Epithelial cell of prostate (primary cell): Measurements from ENCODE around the gene MBOAT1.

Experiments used
- DNase-seq: peaks from one replicate; pipeline ENCODE4 v3.0.0-alpha.2; 2011; ENCODE audit warnings: low read depth, low spot score
- H3K27ac ChIP-seq: fragments of 450-650 bp; 2 replicates; pipeline ENCODE4 v1.5.1; 2017; ENCODE audit warnings: mild to moderate bottlenecking

The MBOAT1 gene

DNA sequence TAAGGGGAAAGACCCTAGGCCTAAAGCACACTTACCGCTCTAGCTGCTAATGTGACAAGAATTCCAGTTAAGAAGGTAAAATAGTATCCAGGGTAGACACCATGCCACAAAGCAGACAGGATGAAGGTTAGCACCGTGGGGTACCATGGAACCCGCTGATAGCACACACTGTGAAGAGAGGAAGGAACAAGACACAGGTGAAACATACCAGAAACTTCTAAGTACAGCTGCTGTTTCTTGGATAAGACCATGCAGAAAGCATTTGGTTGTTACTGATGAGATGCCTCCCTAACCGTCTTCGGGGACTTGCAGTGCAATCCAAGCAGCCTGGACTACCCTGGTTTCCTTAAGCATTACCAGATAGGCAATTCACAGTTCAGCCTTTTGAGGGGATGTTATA, 99.4 kb downstream of the MBOAT1 start:
- DNase-seq: no peak
- H3K27ac ChIP-seq: no peak overlapping the region

- no peak overlapping the region for H3K27ac ChIP-seq
- DNase-seq: no peak
Measured at GRCh38 chr6:20112241-20112640, 100.0 kb downstream of the MBOAT1 start.

DNA sequence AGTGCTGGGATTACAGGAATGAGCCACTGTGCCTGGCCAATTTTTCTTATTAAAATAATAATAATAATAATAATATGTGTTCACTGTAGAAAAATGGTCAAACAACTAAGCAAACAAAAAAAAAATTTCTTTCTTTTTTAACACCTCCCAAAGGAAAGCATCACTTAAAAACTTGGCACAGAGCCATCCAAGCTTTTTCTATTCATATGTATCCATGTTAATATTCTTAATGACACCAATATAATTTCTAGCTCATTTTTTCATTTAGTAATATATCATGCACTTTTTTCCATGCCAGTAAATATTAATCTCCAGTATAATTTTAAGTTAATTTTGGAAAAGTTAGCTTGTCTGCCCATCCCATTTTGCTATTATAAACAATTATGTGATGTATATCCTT, 101.8 kb downstream of the MBOAT1 start:
- no peak for DNase-seq
- H3K27ac ChIP-seq: no peak overlapping the region

GRCh38 chr6:20109526-20109925, 102.7 kb downstream of the MBOAT1 start:
- no peak for DNase-seq
- no peak overlapping the region for H3K27ac ChIP-seq

DNA sequence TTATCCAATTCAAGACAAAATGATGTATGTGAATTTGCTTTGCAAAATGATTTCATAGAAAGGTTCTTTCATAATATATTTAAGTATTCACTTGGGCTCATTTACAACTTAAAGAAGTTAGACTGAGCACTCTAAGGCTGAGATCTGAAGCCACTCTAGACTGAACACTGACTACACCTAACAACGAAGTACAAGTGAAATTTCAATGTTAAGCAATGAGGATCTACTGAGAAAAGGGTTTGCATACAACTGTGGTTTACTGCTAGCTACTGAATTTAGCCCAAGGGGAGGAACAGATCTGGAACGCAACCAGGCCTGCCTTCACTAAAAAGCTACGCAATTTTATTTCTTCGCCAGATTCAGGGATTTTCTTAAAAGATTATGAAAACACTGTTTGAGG, 106.4 kb downstream of the MBOAT1 start:
- no peak for DNase-seq
- no peak overlapping the region for H3K27ac ChIP-seq

DNA sequence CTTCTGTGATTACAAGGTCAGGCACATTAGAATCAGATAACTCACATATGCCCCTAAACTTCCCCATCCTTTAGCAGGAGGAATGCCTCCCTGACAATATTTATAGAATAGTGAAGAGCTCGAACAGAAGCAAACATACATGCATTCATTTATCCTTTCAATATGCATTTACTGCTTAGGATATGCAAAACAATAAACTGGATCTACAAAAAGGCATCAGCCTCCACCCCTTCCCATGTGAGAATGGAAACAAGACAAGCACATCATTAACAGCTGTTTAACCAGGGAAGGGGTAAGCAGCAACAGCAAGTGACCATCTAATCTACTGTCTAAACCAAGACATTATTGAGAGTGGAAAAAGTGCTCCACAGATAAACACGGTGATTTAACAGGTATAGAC, 107.6 kb downstream of the MBOAT1 start:
- no peak for DNase-seq
- H3K27ac ChIP-seq: no peak overlapping the region

DNA sequence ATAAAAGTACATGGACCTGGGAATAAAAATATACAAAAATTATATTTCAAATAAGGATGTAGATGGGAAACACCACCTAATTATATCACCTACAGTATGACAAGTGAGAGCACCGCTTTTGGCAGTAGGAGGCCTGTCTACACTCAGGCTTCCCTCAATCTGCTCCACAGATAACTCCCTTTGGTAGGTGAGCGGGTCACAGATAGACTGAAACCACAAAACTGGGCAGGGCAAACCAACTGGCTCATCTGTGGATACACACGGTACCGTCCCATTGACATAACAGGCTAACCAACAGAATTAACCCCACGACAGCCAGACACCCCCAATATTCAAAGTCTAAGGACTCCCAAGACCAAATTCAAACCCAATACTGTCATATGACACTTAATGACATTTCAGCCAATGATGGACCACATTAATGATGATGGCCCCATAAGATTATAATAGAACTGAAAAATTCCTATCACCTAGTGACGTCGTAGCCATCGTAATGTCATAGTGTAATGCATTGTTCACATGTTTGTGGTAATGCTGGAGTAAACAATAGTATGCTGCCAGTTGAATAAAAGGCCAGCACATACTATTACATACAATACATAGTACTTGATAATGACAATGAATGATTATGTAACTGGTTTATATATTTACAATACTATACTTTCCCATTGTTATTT, 109.7 kb downstream of the MBOAT1 start:
- no peak overlapping the region for H3K27ac ChIP-seq
- no peak for DNase-seq

DNA sequence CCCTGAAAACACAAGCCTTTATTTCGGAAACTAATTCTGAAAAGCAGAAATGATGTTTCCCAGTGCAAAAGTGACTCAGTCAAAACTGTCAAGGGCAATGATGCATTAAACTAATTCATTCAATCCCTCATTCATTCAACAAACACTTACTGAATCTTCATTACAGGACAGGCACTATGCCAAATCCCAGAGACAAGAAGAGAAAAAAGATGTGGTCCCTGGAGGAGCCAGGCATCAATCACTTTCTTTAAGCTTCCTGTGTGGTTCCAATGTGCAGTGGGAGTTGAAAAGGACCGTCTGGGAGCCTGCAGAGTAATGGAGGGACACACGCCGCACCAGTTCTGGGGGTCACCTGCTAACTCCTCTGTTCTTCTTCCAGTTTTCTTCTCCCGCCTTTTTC, 113.1 kb downstream of the MBOAT1 start:
- DNase-seq: no peak

DNA sequence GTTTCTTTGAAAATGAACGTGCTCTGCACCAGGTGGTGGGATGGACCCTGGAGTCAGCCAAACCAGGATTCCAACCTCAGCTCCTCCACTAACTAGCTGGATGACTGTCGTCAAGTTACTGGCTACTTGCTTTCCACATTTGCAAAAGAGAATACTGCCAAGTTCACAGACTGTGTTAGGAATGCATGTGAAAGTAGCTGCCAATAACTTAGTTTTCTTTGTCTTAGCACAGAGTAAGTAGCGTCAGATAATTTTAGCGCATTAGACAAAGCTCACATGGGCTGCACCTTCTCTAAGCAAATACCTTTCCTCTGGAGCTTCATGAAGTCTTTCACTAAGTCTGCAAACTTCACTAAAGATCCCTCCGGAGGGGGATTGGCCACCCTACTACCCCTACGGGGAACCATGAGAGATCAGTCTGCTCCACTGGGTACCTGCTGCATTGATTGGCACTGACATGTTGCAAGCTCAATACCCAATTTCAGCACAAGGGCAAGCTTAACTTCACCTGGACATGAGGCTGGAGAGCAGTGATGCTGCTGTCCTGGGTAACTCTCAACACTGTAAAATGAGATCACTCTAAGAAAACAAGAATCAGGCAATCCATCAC, 113.9 kb downstream of the MBOAT1 start:
- no peak for DNase-seq
- no peak overlapping the region for H3K27ac ChIP-seq

More for the DNA sequence above, 113.1 kb downstream of the MBOAT1 start:
- H3K27ac ChIP-seq: no peak overlapping the region

DNA sequence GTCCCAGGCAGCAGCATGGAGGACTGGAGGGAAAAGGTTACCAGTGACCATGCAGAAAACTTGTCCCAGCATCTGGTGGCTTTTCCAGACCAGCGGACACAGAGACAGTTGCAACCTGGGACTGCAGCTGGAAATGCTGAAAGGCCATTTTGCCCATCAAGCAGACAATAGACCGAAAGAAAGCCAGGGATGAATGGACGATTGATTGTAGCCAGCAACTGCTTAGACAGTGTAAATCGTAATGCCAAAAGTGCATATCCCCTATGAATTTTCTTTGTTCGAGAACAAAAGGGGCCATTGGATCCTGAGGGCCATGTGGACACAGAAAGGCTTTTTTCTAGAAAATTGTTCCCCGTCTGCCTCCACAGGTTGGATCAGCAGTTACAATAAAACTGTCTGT, 115.7 kb downstream of the MBOAT1 start:
- no peak overlapping the region for H3K27ac ChIP-seq
- no peak for DNase-seq

DNA sequence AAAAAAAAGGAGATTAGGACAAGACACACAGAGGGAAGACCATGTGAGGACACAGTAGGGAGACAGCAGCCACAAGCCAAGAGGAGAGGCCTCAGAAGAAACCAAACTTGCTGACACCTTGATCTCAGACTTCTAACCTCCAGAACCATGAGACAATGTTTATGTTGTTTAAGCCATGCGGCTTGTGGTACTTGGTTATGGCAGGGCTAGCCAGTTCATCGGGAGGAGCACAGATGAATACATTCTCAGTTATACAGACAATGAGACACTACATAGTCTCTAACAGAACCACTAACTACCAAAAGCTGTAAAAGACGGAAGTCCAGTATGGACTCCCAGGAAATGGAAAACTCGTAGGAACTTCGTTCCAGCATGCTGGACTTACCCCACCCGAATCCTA, 116.8 kb downstream of the MBOAT1 start:
- DNase-seq: no peak
- H3K27ac ChIP-seq: no peak overlapping the region

- no peak for DNase-seq
- no peak overlapping the region for H3K27ac ChIP-seq
Measured at GRCh38 chr6:20092071-20092566, 120.2 kb downstream of the MBOAT1 start.

DNA sequence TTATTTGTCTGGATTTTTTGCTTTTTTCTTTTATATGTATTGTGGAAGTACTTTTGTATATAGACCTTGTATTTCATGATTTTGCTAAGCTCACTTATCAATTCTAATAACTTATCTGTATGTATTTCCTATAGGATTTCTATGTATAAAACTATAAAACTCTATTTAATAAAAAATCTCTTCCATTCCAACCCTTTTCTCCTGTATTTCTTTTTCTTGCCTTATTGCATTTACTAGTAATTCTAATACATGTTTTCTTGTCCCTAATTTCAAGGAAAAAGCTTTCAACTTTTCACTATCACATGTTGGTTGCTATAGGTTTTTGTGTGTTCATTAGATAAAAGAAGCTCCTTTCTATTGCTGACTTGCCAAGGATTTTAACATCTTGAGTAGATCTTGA, 125.3 kb downstream of the MBOAT1 start:
- no peak overlapping the region for H3K27ac ChIP-seq
- DNase-seq: no peak

GRCh38 chr6:20085817-20086216, 126.5 kb downstream of the MBOAT1 start:
- no peak overlapping the region for H3K27ac ChIP-seq
- no peak for DNase-seq

GRCh38 chr6:20084411-20084810, 127.9 kb downstream of the MBOAT1 start:
- H3K27ac ChIP-seq: no peak overlapping the region
- DNase-seq: no peak

GRCh38 chr6:20071998-20072397, 140.3 kb downstream of the MBOAT1 start:
- no peak overlapping the region for H3K27ac ChIP-seq
- no peak for DNase-seq

DNA sequence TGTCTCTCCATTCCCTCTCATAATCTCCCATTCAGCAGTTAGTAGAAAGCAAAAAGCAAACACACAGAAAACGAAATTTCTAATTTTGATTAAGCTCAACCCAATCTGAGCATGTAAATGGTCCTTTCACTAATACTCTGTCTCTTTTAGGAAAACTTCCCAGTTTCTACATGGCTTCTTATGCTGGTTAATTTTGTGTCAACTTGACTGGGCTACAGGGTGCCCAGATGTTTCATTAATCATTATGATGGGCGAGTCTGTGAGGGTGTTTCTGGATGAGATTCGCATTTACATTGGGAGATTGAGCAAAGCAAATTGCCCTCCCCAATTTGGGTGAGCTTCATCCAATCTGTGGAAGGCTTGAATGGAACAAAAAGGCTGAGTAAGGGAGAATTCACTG, 142.2 kb downstream of the MBOAT1 start:
- DNase-seq: no peak
- no peak overlapping the region for H3K27ac ChIP-seq

DNA sequence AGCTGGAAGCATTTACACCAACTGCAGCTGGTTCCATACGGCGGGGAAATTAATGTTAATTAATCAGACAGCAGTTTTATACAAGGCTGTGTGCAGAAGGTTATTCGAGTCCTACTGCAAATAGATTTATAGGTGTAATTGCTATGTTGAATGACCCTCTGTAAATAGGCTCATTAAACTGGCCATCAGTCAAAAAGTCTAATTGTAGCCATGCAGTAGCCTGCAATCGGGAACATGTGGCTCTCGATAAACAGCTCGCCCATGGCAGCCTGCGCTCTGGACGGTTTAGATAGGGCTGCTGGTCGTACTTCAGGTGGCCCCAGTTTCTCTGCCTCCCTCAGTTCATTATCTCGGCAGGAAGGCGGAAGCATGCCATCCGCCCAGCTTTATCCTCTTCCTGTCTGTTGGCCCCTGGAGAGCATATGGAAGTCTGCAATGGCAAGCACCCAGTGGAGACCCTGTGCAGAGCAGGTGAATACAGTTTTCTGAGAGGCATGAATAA, 143.2 kb downstream of the MBOAT1 start:
- no peak for DNase-seq
- no peak overlapping the region for H3K27ac ChIP-seq

DNA sequence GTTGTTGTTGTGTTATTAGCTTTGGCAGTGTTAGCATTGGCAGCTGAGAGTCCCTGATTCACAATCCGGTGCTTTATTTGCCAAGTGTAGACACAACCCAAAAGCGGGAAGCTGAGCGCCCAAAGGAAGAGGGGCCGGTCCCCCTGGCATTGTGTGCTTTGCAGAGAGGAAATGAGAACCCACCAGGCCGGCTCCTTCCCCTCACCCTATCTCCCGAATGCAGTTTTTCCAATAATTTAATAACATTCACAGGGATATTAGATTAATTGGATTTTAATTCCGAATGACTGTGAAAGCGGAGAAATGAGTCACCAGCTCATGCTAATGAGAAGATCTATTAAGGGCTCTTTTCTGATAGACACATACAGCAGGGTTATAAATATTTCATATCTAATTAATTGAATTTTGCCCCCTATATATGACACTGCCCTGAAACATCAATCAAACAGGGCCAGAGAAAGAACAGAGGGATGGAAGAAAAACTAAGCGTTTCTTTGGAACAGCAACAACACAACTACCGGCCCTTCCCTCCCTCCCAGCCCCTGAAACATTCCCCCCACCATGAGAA, 143.8 kb downstream of the MBOAT1 start:
- H3K27ac ChIP-seq: no peak overlapping the region
- DNase-seq: no peak

DNA sequence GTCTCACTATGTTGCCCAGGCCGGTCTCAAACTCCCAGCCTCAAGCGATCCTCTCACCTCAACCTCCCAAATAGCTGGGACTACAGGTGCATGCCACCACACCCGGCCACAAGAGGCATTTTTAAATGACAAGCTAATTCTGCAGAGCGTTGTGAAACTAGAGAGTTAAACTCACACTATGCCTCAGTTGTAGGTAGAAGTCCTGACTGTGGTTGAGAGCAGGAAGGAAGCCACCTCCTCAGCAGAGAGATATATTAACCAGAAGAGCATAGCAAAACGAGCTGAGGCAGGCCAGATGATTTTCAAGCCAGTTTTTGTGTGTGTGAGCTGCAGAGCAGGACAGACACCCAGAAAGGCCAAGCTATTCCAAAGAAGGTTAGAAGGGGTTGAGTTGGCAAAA, 150.3 kb downstream of the MBOAT1 start:
- H3K27ac ChIP-seq: no peak overlapping the region
- DNase-seq: no peak

GRCh38 chr6:20060252-20060651, 152.0 kb downstream of the MBOAT1 start:
- no peak overlapping the region for H3K27ac ChIP-seq
- DNase-seq: no peak

- no peak for DNase-seq
- H3K27ac ChIP-seq: no peak overlapping the region
Measured at GRCh38 chr6:20058912-20059311, 153.4 kb downstream of the MBOAT1 start.
